GM23338 (cell line): ENCODE measurements around the gene CYP20A1.
"Not testable (repeated sequence)": the region's sequence is repeated elsewhere in the genome, so short reads cannot be mapped to it uniquely, and the experiment has no call there.

ENCODE experiments used
- CREB1 ChIP-seq: fragments of 250-450 bp; sonication (Bioruptor Pico); IDR thresholded peaks from 2 replicates; pipeline ENCODE4 v1.5.0; 2020; ENCODE audit warnings: low read depth, mild to moderate bottlenecking, moderate library complexity
- EZH2 ChIP-seq: fragments of 200-600 bp; sonication (generic); IDR thresholded peaks from one replicate; pipeline ENCODE4 v1.8.0; 2017; ENCODE audit warnings: antibody characterized with exemption, mild to moderate bottlenecking, low read depth; ENCODE audit not compliant: unreplicated experiment
- EZH2phosphoT487 ChIP-seq: fragments of 200-600 bp; sonication (generic); IDR thresholded peaks from one replicate; pipeline ENCODE4 v1.8.1; 2018; ENCODE audit warnings: antibody characterized with exemption; ENCODE audit not compliant: unreplicated experiment
- POLR2AphosphoS5 ChIP-seq: IDR thresholded peaks from 2 replicates; pipeline ENCODE4 v1.6.1; 2016; ENCODE audit warnings: antibody characterized with exemption, low read depth
- STAT1 ChIP-seq: IDR thresholded peaks from one replicate; pipeline ENCODE4 v1.6.1; 2016; ENCODE audit warnings: antibody characterized with exemption; ENCODE audit not compliant: unreplicated experiment
- TF ChIP-seq, protein P1 (sequence below), 2 experiments: fragments of 200-600 bp in 1 of 2; sonication (generic) in 1 of 2; conservative IDR thresholded peaks; 2 replicates each; pipeline versions ENCODE4 v1.5.1 to v1.6.1; 2016 to 2017; ENCODE audit warnings: antibody characterized with exemption in 2 of 2, low read depth in 2 of 2, mild to moderate bottlenecking in 2 of 2, moderate library complexity in 1 of 2
- TF ChIP-seq, protein P2 (sequence below): IDR thresholded peaks from one replicate; pipeline ENCODE4 v1.6.1; 2018; ENCODE audit warnings: antibody characterized with exemption; ENCODE audit not compliant: unreplicated experiment
- TF ChIP-seq, protein P3 (sequence below): IDR thresholded peaks from 2 replicates; pipeline ENCODE4 v1.6.1; 2016; ENCODE audit warnings: antibody characterized with exemption

DNA sequence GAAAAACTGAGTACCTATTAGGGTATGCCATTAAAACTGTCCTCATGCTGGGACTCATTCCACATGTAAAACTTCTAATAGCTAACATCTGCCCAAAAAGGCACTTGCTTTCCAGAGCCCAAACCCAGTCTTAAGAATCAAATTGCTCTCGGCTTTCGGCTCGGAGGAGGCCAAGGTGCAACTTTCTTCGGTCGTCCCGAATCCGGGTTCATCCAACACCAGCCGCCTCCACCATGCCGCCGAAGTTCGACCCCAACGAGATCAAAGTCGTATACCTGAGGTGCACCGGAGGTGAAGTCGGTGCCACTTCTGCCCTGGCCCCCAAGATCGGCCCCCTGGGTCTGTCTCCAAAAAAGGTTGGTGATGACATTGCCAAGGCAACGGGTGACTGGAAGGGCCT, 48.3 kb upstream of the CYP20A1 start:
- not testable (repeated sequence) for TF ChIP-seq POLR2AphosphoS5, EZH2, STAT1, EZH2phosphoT487, CREB1
- TF ChIP-seq, protein P1, sequence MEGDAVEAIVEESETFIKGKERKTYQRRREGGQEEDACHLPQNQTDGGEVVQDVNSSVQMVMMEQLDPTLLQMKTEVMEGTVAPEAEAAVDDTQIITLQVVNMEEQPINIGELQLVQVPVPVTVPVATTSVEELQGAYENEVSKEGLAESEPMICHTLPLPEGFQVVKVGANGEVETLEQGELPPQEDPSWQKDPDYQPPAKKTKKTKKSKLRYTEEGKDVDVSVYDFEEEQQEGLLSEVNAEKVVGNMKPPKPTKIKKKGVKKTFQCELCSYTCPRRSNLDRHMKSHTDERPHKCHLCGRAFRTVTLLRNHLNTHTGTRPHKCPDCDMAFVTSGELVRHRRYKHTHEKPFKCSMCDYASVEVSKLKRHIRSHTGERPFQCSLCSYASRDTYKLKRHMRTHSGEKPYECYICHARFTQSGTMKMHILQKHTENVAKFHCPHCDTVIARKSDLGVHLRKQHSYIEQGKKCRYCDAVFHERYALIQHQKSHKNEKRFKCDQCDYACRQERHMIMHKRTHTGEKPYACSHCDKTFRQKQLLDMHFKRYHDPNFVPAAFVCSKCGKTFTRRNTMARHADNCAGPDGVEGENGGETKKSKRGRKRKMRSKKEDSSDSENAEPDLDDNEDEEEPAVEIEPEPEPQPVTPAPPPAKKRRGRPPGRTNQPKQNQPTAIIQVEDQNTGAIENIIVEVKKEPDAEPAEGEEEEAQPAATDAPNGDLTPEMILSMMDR (conservative IDR thresholded peaks at IDR 0.05; ENCODE audit: low read depth in 2 of 2) = not testable (repeated sequence)
- TF ChIP-seq, protein P2, sequence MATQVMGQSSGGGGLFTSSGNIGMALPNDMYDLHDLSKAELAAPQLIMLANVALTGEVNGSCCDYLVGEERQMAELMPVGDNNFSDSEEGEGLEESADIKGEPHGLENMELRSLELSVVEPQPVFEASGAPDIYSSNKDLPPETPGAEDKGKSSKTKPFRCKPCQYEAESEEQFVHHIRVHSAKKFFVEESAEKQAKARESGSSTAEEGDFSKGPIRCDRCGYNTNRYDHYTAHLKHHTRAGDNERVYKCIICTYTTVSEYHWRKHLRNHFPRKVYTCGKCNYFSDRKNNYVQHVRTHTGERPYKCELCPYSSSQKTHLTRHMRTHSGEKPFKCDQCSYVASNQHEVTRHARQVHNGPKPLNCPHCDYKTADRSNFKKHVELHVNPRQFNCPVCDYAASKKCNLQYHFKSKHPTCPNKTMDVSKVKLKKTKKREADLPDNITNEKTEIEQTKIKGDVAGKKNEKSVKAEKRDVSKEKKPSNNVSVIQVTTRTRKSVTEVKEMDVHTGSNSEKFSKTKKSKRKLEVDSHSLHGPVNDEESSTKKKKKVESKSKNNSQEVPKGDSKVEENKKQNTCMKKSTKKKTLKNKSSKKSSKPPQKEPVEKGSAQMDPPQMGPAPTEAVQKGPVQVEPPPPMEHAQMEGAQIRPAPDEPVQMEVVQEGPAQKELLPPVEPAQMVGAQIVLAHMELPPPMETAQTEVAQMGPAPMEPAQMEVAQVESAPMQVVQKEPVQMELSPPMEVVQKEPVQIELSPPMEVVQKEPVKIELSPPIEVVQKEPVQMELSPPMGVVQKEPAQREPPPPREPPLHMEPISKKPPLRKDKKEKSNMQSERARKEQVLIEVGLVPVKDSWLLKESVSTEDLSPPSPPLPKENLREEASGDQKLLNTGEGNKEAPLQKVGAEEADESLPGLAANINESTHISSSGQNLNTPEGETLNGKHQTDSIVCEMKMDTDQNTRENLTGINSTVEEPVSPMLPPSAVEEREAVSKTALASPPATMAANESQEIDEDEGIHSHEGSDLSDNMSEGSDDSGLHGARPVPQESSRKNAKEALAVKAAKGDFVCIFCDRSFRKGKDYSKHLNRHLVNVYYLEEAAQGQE = not testable (repeated sequence)
- TF ChIP-seq, protein P3, sequence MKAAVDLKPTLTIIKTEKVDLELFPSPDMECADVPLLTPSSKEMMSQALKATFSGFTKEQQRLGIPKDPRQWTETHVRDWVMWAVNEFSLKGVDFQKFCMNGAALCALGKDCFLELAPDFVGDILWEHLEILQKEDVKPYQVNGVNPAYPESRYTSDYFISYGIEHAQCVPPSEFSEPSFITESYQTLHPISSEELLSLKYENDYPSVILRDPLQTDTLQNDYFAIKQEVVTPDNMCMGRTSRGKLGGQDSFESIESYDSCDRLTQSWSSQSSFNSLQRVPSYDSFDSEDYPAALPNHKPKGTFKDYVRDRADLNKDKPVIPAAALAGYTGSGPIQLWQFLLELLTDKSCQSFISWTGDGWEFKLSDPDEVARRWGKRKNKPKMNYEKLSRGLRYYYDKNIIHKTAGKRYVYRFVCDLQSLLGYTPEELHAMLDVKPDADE = not testable (repeated sequence)
